ENCODE results near the gene RAP1GAP. TPM values are rescaled to one million over a fixed set of nuclear protein-coding genes. Genes with fewer than 3 reads are reported as not detected.

RAP1GAP gene
- total RNA-seq, 2 experiments from 2014 or later: not detected

DNA sequence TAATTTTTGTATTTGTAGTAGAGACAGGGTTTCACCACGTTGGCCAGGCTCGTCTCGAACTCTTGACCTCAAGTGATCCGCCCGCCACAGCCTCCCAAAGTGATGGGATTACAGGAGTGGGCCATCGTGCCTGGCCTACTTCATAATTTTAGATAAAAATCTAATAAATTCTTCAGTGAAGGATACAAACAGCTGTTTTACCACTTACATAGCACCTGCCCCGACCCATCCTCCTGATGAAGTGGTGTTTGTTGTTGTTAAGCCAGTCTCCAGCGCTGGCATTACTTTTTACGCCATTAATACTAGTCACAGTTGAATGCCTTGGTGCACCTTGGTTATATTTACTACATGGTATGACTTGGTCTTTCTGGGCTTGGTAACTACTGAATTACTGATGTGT, 12.3 kb upstream of the RAP1GAP start:
- no peak overlapping the region for H3K27ac ChIP-seq (ENCODE audit: low read depth, low read length, poor library complexity, severe bottlenecking)
- POLR2A ChIA-PET: no interaction called here
- H3K9me3 ChIP-seq (ENCODE audit: low read length): peaks cover 12% of the 10 kb centered on the region
- H3K36me3 ChIP-seq (ENCODE audit: insufficient read depth, low read length): peaks cover 66% of the 10 kb centered on the region
- CTCF ChIA-PET (ENCODE audit: unreplicated experiment): no interaction called here
- H4K20me1 ChIP-seq (ENCODE audit: insufficient read depth, low read length): no peaks in the 10 kb centered on the region
- no peaks in the 10 kb centered on the region for H3K79me2 ChIP-seq (ENCODE audit: insufficient read depth, low read depth, low read length)
- intact Hi-C loops (cut with micrococcal nuclease; ENCODE audit: unreplicated experiment): no loop called here
- H3K9me2 ChIP-seq (ENCODE audit: insufficient read depth, low read length): no peaks in the 10 kb centered on the region
- H3K4me2 ChIP-seq (ENCODE audit: low read length): no peak overlapping the region
- DNase-seq (ENCODE audit: low spot score): no peak
- TF ChIP-seq EZH2phosphoT487 (IDR thresholded peaks at IDR 0.05; ENCODE audit: borderline replicate concordance, low read depth, low read length): no peak
- TF ChIP-seq, protein P1, sequence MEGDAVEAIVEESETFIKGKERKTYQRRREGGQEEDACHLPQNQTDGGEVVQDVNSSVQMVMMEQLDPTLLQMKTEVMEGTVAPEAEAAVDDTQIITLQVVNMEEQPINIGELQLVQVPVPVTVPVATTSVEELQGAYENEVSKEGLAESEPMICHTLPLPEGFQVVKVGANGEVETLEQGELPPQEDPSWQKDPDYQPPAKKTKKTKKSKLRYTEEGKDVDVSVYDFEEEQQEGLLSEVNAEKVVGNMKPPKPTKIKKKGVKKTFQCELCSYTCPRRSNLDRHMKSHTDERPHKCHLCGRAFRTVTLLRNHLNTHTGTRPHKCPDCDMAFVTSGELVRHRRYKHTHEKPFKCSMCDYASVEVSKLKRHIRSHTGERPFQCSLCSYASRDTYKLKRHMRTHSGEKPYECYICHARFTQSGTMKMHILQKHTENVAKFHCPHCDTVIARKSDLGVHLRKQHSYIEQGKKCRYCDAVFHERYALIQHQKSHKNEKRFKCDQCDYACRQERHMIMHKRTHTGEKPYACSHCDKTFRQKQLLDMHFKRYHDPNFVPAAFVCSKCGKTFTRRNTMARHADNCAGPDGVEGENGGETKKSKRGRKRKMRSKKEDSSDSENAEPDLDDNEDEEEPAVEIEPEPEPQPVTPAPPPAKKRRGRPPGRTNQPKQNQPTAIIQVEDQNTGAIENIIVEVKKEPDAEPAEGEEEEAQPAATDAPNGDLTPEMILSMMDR (conservative IDR thresholded peaks at IDR 0.05; ENCODE audit: low read length): no peak
- no peaks in the 10 kb centered on the region for H3K4me1 ChIP-seq (ENCODE audit: insufficient read depth, low read length, poor library complexity, severe bottlenecking)
- no peak overlapping the region for H2AFZ ChIP-seq (ENCODE audit: low read length)
- H3K4me3 ChIP-seq (ENCODE audit: low read depth, low read length, poor library complexity, severe bottlenecking): no peak overlapping the region
- no TSS peak for BruUV-seq (replicated peaks)

DNA sequence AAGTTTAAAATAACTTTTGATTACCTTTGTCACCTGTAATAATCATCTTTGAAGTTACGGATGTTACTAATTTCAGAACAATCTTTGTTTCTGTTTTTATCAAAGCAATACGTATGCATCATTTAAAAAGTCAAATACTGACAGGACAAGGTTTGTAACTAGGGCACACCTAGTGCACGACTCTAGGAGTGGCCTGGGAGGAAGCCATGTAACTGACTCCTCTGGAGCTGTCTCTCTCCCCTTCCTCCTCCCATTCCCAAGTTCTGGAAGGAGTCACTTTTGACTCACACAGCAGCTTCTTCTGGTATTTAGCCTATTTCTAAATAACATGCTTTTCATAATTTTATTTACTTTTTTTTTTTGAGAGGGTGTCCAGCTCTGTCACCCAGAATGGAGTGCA, 11.8 kb upstream of the RAP1GAP start:
- Histone ChIP-seq H3K36me3 (ENCODE audit: insufficient read depth, low read length) (peaks cover 61% of the 10 kb centered on the region), H3K9me3 (ENCODE audit: low read length) (peaks cover 11% of the 10 kb centered on the region; the same call in 1 of the 2 replicates), H3K9me2 (ENCODE audit: insufficient read depth, low read length) (no peaks in the 10 kb centered on the region), H4K20me1 (ENCODE audit: insufficient read depth, low read length) (no peaks in the 10 kb centered on the region), H3K4me2 (ENCODE audit: low read length) (no peak overlapping the region), H3K79me2 (ENCODE audit: insufficient read depth, low read depth, low read length) (no peaks in the 10 kb centered on the region), H2AFZ (ENCODE audit: low read length) (no peak overlapping the region), H3K27ac (ENCODE audit: low read depth, low read length, poor library complexity, severe bottlenecking) (no peak overlapping the region), H3K4me1 (ENCODE audit: insufficient read depth, low read length, poor library complexity, severe bottlenecking) (no peaks in the 10 kb centered on the region), H3K4me3 (ENCODE audit: low read depth, low read length, poor library complexity, severe bottlenecking) (no peak overlapping the region)
- TF ChIP-seq EZH2phosphoT487 (IDR thresholded peaks at IDR 0.05; ENCODE audit: borderline replicate concordance, low read depth, low read length): no peak
- TF ChIP-seq, protein P1 (conservative IDR thresholded peaks at IDR 0.05; ENCODE audit: low read length): no peak
- BruUV-seq (replicated peaks): no TSS peak
- POLR2A ChIA-PET: no interaction called here
- DNase-seq (ENCODE audit: low spot score): no peak
- CTCF ChIA-PET (ENCODE audit: unreplicated experiment): no interaction called here
- intact Hi-C loops (cut with micrococcal nuclease; ENCODE audit: unreplicated experiment): no loop called here

DNA sequence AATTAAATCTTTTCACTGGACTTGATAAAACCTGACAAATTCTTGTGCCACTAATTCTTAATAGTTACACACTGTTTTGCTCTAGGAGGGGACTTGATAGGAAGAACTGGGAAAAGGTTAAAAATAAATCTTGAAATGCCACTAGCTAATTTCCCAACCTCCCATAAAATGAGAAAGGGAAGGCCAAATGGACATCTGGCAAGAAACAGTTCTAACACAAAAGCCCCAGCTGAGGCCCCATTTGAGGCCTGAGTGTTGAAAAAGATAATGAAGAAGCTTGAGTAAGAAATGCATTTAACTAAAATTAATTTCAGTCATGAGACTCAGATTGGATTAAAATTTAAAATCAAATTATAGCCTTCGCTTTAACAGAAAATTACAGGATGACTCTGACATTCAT, 11.2 kb upstream of the RAP1GAP start:
- Histone ChIP-seq H3K4me3 (ENCODE audit: low read depth, low read length, poor library complexity, severe bottlenecking) (no peak overlapping the region), H3K9me3 (ENCODE audit: low read length) (peaks cover 6% of the 10 kb centered on the region; the same call in 1 of the 2 replicates), H3K79me2 (ENCODE audit: insufficient read depth, low read depth, low read length) (no peaks in the 10 kb centered on the region), H4K20me1 (ENCODE audit: insufficient read depth, low read length) (no peaks in the 10 kb centered on the region), H3K27ac (ENCODE audit: low read depth, low read length, poor library complexity, severe bottlenecking) (no peak overlapping the region), H3K9me2 (ENCODE audit: insufficient read depth, low read length) (no peaks in the 10 kb centered on the region), H3K4me1 (ENCODE audit: insufficient read depth, low read length, poor library complexity, severe bottlenecking) (no peaks in the 10 kb centered on the region), H2AFZ (ENCODE audit: low read length) (no peak overlapping the region), H3K4me2 (ENCODE audit: low read length) (no peak overlapping the region), H3K36me3 (ENCODE audit: insufficient read depth, low read length) (peaks cover 55% of the 10 kb centered on the region)
- no peak for DNase-seq (ENCODE audit: low spot score)
- intact Hi-C loops (cut with micrococcal nuclease; ENCODE audit: unreplicated experiment): no loop called here
- BruUV-seq (replicated peaks): no TSS peak
- POLR2A ChIA-PET: no interaction called here
- TF ChIP-seq, protein P1 (conservative IDR thresholded peaks at IDR 0.05; ENCODE audit: low read length): no peak
- TF ChIP-seq EZH2phosphoT487 (IDR thresholded peaks at IDR 0.05; ENCODE audit: borderline replicate concordance, low read depth, low read length): no peak
- CTCF ChIA-PET (ENCODE audit: unreplicated experiment): no interaction called here
